ENCODE results near the gene DCLK3. TPM values are rescaled to one million over a fixed set of nuclear protein-coding genes. Genes with fewer than 3 reads are reported as not detected.

Gene DCLK3
- total and polyA plus RNA-seq, 10 of the 15 experiments (the other 5 are each of a cell fraction or from before 2014, with no cell fraction given), result not detected

DNA sequence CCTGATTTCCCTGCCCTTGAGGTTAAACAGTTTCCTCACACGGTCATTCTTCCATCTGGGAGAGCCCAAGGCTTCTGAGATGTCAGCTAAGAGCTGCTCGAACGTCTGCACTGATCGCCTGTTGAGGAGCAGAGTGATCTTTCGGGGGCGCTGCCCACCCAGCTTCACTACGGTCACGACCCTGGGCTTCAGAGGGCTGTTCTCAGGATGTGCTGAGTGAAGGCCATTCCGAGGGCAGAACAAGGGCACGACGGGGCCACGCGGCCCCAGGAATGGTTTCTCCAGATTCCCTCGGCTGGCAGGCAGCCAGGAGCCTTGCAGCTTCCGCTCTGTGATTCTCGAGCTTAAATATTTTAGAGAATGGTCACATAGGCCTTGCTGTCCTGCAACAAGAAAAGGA lies 25.7 kb downstream of the DCLK3 start:
- Histone ChIP-seq H3K4me3 (no peak overlapping the region), H4K20me1 (ENCODE audit: control insufficient read depth, insufficient read depth) (no peaks in the 10 kb centered on the region), H2AFZ (ENCODE audit: control insufficient read depth, low read depth, low read length) (no peak overlapping the region), H3K36me3 (ENCODE audit: control insufficient read depth in 2 of 2, insufficient read depth in 2 of 2, low read length in 1 of 2) (no peaks in the 10 kb centered on the region), H3K9me3 (replicated peaks; ENCODE audit: control insufficient read depth, insufficient read depth, low read length) (no peaks in the 10 kb centered on the region), H3K27me3 (replicated peaks in 1 of 2; ENCODE audit: control insufficient read depth in 2 of 2, insufficient read depth in 2 of 2, low read length in 1 of 2) (peaks cover 0 to 2% of the 10 kb centered on the region in 2 experiments; a peak in 1 of 4 replicates), H3K9ac (ENCODE audit: control insufficient read depth, insufficient read depth, low read length) (no peak overlapping the region), H3K4me2 (ENCODE audit: control insufficient read depth, insufficient read depth) (no peak overlapping the region), H3K27ac (ENCODE audit: control insufficient read depth, insufficient read depth) (no peak overlapping the region), H3K79me2 (ENCODE audit: control insufficient read depth, insufficient read depth, low read length) (no peaks in the 10 kb centered on the region), H3K4me1 (ENCODE audit: control insufficient read depth, insufficient read depth, low read length) (no peaks in the 10 kb centered on the region)
- DNase-seq (ENCODE audit: low read depth, low spot score) (no peak), FAIRE-seq (no peak), ATAC-seq (no peak)
- intact Hi-C loops (cut with micrococcal nuclease; ENCODE audit: unreplicated experiment) (no loop called here), in situ Hi-C loops (cut with MboI) (loop anchor here (10.0 to 25.0 kb wide), 2 partner anchors 126 to 1049 kb away; no protein-coding TSS in a partner anchor)
- ChIA-PET POLR2A (no interaction called here), CTCF (interaction anchor here (0.8 kb wide), 1 partner anchor 220 kb away, joined by 4 read pairs; no protein-coding TSS in a partner anchor), RAD21 (ENCODE audit: unreplicated experiment) (no interaction called here), SMC1A (ENCODE audit: uncharacterized antibody, unreplicated experiment) (no interaction called here)
- no peak for TF ChIP-seq RELA (IDR thresholded peaks at IDR 0.05; ENCODE audit: borderline replicate concordance, partially characterized antibody)
- no peak for TF ChIP-seq IRF4 (IDR thresholded peaks at IDR 0.05; ENCODE audit: low read depth, low read length)
- TF ChIP-seq, protein P1, sequence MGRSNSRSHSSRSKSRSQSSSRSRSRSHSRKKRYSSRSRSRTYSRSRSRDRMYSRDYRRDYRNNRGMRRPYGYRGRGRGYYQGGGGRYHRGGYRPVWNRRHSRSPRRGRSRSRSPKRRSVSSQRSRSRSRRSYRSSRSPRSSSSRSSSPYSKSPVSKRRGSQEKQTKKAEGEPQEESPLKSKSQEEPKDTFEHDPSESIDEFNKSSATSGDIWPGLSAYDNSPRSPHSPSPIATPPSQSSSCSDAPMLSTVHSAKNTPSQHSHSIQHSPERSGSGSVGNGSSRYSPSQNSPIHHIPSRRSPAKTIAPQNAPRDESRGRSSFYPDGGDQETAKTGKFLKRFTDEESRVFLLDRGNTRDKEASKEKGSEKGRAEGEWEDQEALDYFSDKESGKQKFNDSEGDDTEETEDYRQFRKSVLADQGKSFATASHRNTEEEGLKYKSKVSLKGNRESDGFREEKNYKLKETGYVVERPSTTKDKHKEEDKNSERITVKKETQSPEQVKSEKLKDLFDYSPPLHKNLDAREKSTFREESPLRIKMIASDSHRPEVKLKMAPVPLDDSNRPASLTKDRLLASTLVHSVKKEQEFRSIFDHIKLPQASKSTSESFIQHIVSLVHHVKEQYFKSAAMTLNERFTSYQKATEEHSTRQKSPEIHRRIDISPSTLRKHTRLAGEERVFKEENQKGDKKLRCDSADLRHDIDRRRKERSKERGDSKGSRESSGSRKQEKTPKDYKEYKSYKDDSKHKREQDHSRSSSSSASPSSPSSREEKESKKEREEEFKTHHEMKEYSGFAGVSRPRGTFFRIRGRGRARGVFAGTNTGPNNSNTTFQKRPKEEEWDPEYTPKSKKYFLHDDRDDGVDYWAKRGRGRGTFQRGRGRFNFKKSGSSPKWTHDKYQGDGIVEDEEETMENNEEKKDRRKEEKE (IDR thresholded peaks at IDR 0.05), result no peak
- TF ChIP-seq TCF3 (IDR thresholded peaks at IDR 0.05; ENCODE audit: borderline replicate concordance, insufficient read depth, low read depth, low read length), result no peak
- no peak for TF ChIP-seq MEF2A (IDR thresholded peaks at IDR 0.05; ENCODE audit: insufficient read depth, low read depth, low read length)
- TF ChIP-seq, protein P2, sequence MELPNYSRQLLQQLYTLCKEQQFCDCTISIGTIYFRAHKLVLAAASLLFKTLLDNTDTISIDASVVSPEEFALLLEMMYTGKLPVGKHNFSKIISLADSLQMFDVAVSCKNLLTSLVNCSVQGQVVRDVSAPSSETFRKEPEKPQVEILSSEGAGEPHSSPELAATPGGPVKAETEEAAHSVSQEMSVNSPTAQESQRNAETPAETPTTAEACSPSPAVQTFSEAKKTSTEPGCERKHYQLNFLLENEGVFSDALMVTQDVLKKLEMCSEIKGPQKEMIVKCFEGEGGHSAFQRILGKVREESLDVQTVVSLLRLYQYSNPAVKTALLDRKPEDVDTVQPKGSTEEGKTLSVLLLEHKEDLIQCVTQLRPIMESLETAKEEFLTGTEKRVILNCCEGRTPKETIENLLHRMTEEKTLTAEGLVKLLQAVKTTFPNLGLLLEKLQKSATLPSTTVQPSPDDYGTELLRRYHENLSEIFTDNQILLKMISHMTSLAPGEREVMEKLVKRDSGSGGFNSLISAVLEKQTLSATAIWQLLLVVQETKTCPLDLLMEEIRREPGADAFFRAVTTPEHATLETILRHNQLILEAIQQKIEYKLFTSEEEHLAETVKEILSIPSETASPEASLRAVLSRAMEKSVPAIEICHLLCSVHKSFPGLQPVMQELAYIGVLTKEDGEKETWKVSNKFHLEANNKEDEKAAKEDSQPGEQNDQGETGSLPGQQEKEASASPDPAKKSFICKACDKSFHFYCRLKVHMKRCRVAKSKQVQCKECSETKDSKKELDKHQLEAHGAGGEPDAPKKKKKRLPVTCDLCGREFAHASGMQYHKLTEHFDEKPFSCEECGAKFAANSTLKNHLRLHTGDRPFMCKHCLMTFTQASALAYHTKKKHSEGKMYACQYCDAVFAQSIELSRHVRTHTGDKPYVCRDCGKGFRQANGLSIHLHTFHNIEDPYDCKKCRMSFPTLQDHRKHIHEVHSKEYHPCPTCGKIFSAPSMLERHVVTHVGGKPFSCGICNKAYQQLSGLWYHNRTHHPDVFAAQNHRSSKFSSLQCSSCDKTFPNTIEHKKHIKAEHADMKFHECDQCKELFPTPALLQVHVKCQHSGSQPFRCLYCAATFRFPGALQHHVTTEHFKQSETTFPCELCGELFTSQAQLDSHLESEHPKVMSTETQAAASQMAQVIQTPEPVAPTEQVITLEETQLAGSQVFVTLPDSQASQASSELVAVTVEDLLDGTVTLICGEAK (IDR thresholded peaks at IDR 0.05; ENCODE audit: borderline replicate concordance), result no peak
- no peak for TF ChIP-seq SIN3A (IDR thresholded peaks at IDR 0.05; ENCODE audit: low read depth, low read length)
- TF ChIP-seq SRF (IDR thresholded peaks at IDR 0.05; ENCODE audit: low read depth in 2 of 2, low read length in 2 of 2), result no peak
- no peak for TF ChIP-seq KDM1A (IDR thresholded peaks at IDR 0.05; ENCODE audit: borderline replicate concordance)
- no peak for TF ChIP-seq CHD1 (IDR thresholded peaks at IDR 0.05; ENCODE audit: low read depth, low read length)
- no peak for TF ChIP-seq BCL11A (IDR thresholded peaks at IDR 0.05; ENCODE audit: low read depth, low read length)
- TF ChIP-seq, protein P3, sequence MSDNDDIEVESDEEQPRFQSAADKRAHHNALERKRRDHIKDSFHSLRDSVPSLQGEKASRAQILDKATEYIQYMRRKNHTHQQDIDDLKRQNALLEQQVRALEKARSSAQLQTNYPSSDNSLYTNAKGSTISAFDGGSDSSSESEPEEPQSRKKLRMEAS (IDR thresholded peaks at IDR 0.05; ENCODE audit: low read depth, low read length), result no peak
- TF ChIP-seq RFX5 (IDR thresholded peaks at IDR 0.05; ENCODE audit: low read depth, low read length), result no peak
- TF ChIP-seq, protein P4, sequence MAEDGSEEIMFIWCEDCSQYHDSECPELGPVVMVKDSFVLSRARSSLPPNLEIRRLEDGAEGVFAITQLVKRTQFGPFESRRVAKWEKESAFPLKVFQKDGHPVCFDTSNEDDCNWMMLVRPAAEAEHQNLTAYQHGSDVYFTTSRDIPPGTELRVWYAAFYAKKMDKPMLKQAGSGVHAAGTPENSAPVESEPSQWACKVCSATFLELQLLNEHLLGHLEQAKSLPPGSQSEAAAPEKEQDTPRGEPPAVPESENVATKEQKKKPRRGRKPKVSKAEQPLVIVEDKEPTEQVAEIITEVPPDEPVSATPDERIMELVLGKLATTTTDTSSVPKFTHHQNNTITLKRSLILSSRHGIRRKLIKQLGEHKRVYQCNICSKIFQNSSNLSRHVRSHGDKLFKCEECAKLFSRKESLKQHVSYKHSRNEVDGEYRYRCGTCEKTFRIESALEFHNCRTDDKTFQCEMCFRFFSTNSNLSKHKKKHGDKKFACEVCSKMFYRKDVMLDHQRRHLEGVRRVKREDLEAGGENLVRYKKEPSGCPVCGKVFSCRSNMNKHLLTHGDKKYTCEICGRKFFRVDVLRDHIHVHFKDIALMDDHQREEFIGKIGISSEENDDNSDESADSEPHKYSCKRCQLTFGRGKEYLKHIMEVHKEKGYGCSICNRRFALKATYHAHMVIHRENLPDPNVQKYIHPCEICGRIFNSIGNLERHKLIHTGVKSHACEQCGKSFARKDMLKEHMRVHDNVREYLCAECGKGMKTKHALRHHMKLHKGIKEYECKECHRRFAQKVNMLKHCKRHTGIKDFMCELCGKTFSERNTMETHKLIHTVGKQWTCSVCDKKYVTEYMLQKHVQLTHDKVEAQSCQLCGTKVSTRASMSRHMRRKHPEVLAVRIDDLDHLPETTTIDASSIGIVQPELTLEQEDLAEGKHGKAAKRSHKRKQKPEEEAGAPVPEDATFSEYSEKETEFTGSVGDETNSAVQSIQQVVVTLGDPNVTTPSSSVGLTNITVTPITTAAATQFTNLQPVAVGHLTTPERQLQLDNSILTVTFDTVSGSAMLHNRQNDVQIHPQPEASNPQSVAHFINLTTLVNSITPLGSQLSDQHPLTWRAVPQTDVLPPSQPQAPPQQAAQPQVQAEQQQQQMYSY (CRISPR knock-in tag; IDR thresholded peaks at IDR 0.05), result no peak
- 41% methylated on average over 16 of the region's 16 CpGs for WGBS (ENCODE audit: insufficient coverage, insufficient replicate concordance, low lambda C conversion rate, missing lambda C conversion rate)
- no TSS peak for BruUV-seq (replicated peaks)
